ENCODE data around the gene HOXB13.

The HOXB13 gene

GRCh38 chr17:48715496-48716399 lies 12.8 kb downstream of the HOXB13 start:
- H3K4me1 ChIP-seq (ENCODE audit: insufficient read depth, insufficient read length) = peaks cover 17% of the 10 kb centered on the region
- H3K27me3 ChIP-seq (ENCODE audit: insufficient read depth, insufficient read length) = peaks cover 56% of the 10 kb centered on the region
- H3K36me3 ChIP-seq (ENCODE audit: insufficient read depth, insufficient read length, low read length) = no peaks in the 10 kb centered on the region
- DNase-seq (ENCODE audit: low read depth, low spot score) = no peak
- H3K9me3 ChIP-seq (ENCODE audit: insufficient read depth, low read length) = no peaks in the 10 kb centered on the region
- no peak for TF ChIP-seq ZNF274 (IDR thresholded peaks at IDR 0.05; ENCODE audit: low read depth, low read length)
- TF ChIP-seq SUZ12 (IDR thresholded peaks at IDR 0.05; ENCODE audit: extremely low read depth, insufficient read depth, insufficient read length) = no peak
- TF ChIP-seq YY1 (IDR thresholded peaks at IDR 0.05; ENCODE audit: insufficient read depth, insufficient read length) = no peak
- no peak overlapping the region for H3K9ac ChIP-seq (ENCODE audit: insufficient read length, low read depth)
- H3K4me3 ChIP-seq (ENCODE audit: insufficient read length, low read depth) = no peak overlapping the region

- no peaks in the 10 kb centered on the region for H3K36me3 ChIP-seq (ENCODE audit: insufficient read depth, insufficient read length, low read length)
- H3K4me1 ChIP-seq (ENCODE audit: insufficient read depth, insufficient read length) = no peaks in the 10 kb centered on the region
- peaks cover 13% of the 10 kb centered on the region for H3K27me3 ChIP-seq (ENCODE audit: insufficient read depth, insufficient read length)
- no peaks in the 10 kb centered on the region for H3K9me3 ChIP-seq (ENCODE audit: insufficient read depth, low read length)
- H3K4me3 ChIP-seq (ENCODE audit: insufficient read length, low read depth) = no peak overlapping the region
- no peak for TF ChIP-seq YY1 (IDR thresholded peaks at IDR 0.05; ENCODE audit: insufficient read depth, insufficient read length)
- no peak for TF ChIP-seq SUZ12 (IDR thresholded peaks at IDR 0.05; ENCODE audit: extremely low read depth, insufficient read depth, insufficient read length)
- no peak for TF ChIP-seq ZNF274 (IDR thresholded peaks at IDR 0.05; ENCODE audit: low read depth, low read length)
- H3K9ac ChIP-seq (ENCODE audit: insufficient read length, low read depth) = no peak overlapping the region
- DNase-seq (ENCODE audit: low read depth, low spot score) = no peak
Observed at GRCh38 chr17:48711128-48711527, 17.4 kb downstream of the HOXB13 start.

GRCh38 chr17:48704361-48705248 lies 23.9 kb downstream of the HOXB13 start:
- Histone ChIP-seq H3K9me3 (ENCODE audit: insufficient read depth, low read length) (no peaks in the 10 kb centered on the region), H3K4me3 (ENCODE audit: insufficient read length, low read depth) (no peak overlapping the region), H3K27me3 (ENCODE audit: insufficient read depth, insufficient read length) (peaks cover 24% of the 10 kb centered on the region), H3K4me1 (ENCODE audit: insufficient read depth, insufficient read length) (no peaks in the 10 kb centered on the region), H3K9ac (ENCODE audit: insufficient read length, low read depth) (no peak overlapping the region), H3K36me3 (ENCODE audit: insufficient read depth, insufficient read length, low read length) (no peaks in the 10 kb centered on the region)
- TF ChIP-seq SUZ12 (IDR thresholded peaks at IDR 0.05; ENCODE audit: extremely low read depth, insufficient read depth, insufficient read length) = no peak
- TF ChIP-seq YY1 (IDR thresholded peaks at IDR 0.05; ENCODE audit: insufficient read depth, insufficient read length) = no peak
- TF ChIP-seq ZNF274 (IDR thresholded peaks at IDR 0.05; ENCODE audit: low read depth, low read length) = no peak
- DNase-seq (ENCODE audit: low read depth, low spot score) = no peak

GRCh38 chr17:48701864-48702532 lies 26.6 kb downstream of the HOXB13 start:
- H3K4me1 ChIP-seq (ENCODE audit: insufficient read depth, insufficient read length) = no peaks in the 10 kb centered on the region
- no peaks in the 10 kb centered on the region for H3K36me3 ChIP-seq (ENCODE audit: insufficient read depth, insufficient read length, low read length)
- peaks cover 24% of the 10 kb centered on the region for H3K27me3 ChIP-seq (ENCODE audit: insufficient read depth, insufficient read length)
- DNase-seq (ENCODE audit: low read depth, low spot score) = no peak
- H3K9me3 ChIP-seq (ENCODE audit: insufficient read depth, low read length) = no peaks in the 10 kb centered on the region
- H3K9ac ChIP-seq (ENCODE audit: insufficient read length, low read depth) = no peak overlapping the region
- TF ChIP-seq SUZ12 (IDR thresholded peaks at IDR 0.05; ENCODE audit: extremely low read depth, insufficient read depth, insufficient read length) = no peak
- no peak for TF ChIP-seq ZNF274 (IDR thresholded peaks at IDR 0.05; ENCODE audit: low read depth, low read length)
- no peak for TF ChIP-seq YY1 (IDR thresholded peaks at IDR 0.05; ENCODE audit: insufficient read depth, insufficient read length)
- H3K4me3 ChIP-seq (ENCODE audit: insufficient read length, low read depth) = no peak overlapping the region

GRCh38 chr17:48693178-48693577 lies 35.4 kb downstream of the HOXB13 start:
- Histone ChIP-seq H3K4me3 (ENCODE audit: insufficient read length, low read depth) (no peak overlapping the region), H3K27me3 (ENCODE audit: insufficient read depth, insufficient read length) (no peaks in the 10 kb centered on the region), H3K9me3 (ENCODE audit: insufficient read depth, low read length) (0 out of 2 replicates have a peak, but pooled peaks cover 4% of the 10 kb centered on the region), H3K4me1 (ENCODE audit: insufficient read depth, insufficient read length) (no peaks in the 10 kb centered on the region), H3K9ac (ENCODE audit: insufficient read length, low read depth) (no peak overlapping the region), H3K36me3 (ENCODE audit: insufficient read depth, insufficient read length, low read length) (no peaks in the 10 kb centered on the region)
- TF ChIP-seq SUZ12 (IDR thresholded peaks at IDR 0.05; ENCODE audit: extremely low read depth, insufficient read depth, insufficient read length) = no peak
- no peak for TF ChIP-seq ZNF274 (IDR thresholded peaks at IDR 0.05; ENCODE audit: low read depth, low read length)
- TF ChIP-seq YY1 (IDR thresholded peaks at IDR 0.05; ENCODE audit: insufficient read depth, insufficient read length) = no peak
- DNase-seq (ENCODE audit: low read depth, low spot score) = no peak

- Histone ChIP-seq H3K27me3 (ENCODE audit: insufficient read depth, insufficient read length) (no peaks in the 10 kb centered on the region), H3K4me1 (ENCODE audit: insufficient read depth, insufficient read length) (no peaks in the 10 kb centered on the region), H3K9me3 (ENCODE audit: insufficient read depth, low read length) (0 out of 2 replicates have a peak, but pooled peaks cover 4% of the 10 kb centered on the region), H3K36me3 (ENCODE audit: insufficient read depth, insufficient read length, low read length) (no peaks in the 10 kb centered on the region), H3K9ac (ENCODE audit: insufficient read length, low read depth) (no peak overlapping the region), H3K4me3 (ENCODE audit: insufficient read length, low read depth) (no peak overlapping the region)
- no peak for TF ChIP-seq SUZ12 (IDR thresholded peaks at IDR 0.05; ENCODE audit: extremely low read depth, insufficient read depth, insufficient read length)
- no peak for TF ChIP-seq ZNF274 (IDR thresholded peaks at IDR 0.05; ENCODE audit: low read depth, low read length)
- TF ChIP-seq YY1 (IDR thresholded peaks at IDR 0.05; ENCODE audit: insufficient read depth, insufficient read length) = no peak
- no peak for DNase-seq (ENCODE audit: low read depth, low spot score)
Observed at GRCh38 chr17:48692049-48692448, 36.5 kb downstream of the HOXB13 start.

Measured in NT2/D1 (cell line).